GM18951 (cell line): ENCODE data around the gene CEP164.
"Not testable (repeated sequence)": the region's sequence is repeated elsewhere in the genome, so short reads cannot be mapped to it uniquely, and the experiment has no call there.

Experiments
- POLR2A ChIP-seq: IDR thresholded peaks from 4 replicates; pipeline ENCODE4 v1.6.1; 2011; ENCODE audit warnings: mild to moderate bottlenecking; ENCODE audit not compliant: insufficient read length, insufficient read depth; ENCODE audit errors: extremely low read depth
- in situ Hi-C: fragments of 300-500 bp; cut with MboI; formaldehyde crosslinking; loops from one replicate; pipeline ENCODE4 v1.12.0; 2022; ENCODE audit warnings: low sequenced_read_pairs, mixed read lengths, inconsistent platforms; ENCODE audit not compliant: unreplicated experiment

The CEP164 gene

DNA sequence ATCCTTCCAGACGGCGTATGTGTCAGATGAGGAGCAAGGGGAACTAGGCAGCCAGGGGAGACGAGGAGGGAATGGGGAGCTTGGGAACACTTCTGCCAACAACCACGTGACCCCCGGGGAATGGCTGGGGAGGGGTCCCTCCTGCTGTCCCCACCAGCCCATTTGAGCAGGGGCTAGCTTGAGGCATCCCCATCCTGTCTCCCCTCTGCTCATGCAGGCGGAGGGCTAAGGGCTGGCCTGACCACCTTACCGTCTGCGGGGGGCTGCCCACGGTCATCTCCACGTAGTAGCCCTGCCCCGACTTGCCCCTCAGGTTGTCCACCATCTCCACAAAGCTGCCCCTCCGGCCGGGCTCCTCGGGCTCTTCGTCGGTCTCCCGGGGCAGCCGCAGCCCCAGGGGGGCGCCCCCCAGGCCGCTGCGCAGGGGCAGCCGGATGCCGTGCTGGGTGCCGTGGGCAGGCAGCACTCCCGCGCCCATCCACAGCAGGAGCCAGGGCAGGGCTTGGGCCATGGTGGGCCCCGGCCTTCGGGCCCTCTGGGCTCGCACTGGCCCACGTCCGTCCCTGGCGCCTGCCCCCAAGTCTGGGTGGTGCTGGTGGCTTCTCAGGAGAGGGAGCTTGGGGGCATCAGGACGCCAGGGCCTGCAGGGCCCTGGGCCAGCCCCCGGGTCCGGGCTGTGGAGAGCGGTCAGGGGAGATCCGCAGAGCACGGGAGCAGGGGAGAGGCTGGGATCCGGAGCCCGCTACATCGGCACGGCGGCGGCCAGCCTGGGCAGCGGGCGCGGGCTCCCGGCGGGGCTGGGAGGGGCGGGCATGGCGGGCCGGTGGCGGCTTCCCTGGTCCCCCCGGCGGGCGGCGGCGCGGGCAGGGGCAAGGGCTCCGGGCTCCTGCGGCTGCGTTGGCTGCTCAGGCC is 12.1 kb upstream of the CEP164 start:
- TF ChIP-seq POLR2A = no peak
- in situ Hi-C loops = no loop called here

DNA sequence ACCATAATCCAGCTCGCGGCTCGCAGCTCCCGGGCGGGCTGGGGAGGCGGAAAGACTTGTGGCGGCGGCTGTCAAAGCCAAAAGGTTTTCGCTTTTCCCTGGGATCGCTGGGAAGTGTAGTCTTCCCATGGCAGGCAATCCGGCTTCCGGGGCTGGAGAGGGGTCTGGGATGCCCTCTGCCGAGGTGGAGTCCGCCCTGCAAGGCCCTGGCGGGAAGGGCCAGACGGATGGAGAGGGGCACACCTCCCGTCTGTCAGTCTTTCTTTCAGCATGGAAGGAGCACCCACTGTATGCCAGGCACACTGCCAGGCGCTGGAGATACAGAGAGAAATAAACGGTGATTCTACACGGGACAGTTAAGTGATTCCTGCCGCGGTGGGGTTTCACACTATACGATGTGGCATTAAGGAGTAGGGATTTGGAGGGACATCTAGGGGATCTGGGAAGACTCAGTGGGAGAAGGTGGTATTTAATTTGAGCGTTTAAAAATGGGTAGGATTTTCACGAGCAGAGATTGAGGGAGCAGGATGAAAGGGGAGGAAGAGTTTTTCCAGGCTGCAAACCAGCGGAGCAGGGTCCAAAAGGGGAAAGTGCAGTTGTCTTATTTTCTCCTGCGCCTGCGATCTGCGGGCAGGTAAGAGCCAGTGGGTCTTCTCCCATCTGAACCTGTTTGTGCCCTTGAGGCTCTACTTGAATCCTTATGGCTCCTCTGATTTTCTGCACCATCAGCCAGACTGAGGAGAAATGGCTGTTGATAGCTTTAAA is 11.3 kb upstream of the CEP164 start, which contains the start of gene BACE1:
TSS of gene BACE1 (minus strand) at position 60 of the 765 bp plus-strand sequence. CDS start 461 bp downstream, outside the sequence.
- in situ Hi-C loops = no loop called here
- TF ChIP-seq POLR2A = no peak

DNA sequence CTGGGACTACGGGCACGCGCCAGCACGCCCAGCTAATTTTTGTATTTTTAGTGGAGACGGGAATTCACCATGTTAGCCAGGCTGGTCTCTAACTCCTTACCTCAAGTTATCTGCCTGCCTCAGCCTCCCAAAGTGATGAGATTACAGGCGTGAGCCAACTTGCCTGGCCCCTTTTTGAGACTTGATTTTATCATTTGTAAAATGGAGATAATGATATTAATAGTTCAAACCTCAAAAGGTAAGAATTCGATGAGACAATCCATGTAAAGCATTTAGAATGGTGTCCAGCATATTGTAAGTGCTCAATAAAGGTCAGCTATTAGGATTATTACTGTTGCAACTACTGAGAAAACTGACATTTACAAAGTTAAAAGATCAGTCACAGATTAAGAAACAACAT is 8.9 kb upstream of the CEP164 start:
- in situ Hi-C loops = no loop called here

DNA sequence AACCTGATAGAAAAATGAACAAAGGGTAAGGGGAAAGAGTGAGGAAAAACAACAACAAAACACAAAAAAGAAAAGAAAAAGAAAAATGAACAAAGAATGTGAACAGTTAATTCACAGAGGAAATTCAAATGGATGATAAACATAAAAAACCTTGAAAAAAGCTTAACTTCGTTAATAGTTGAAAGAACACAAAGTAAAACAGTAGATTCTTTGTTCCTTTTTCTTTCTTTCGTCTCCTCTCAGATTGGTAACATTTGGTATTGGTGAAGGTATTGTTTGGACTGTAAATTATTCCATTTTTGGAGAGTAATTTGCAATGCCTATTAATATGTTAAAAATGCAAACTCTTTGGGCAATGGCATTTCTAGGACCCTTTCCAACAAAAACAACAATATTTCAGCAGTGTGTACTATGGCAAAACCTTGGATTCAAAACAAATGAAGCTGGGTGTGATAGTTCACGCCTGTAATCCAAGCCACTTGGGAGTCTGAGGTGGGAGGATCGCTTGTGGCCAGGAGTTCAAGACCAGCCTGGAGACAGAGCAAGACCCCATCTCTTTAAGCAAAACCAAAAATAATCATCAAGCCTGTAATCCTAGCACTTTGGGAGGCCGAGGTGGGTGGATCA is 8.3 kb upstream of the CEP164 start:
- in situ Hi-C loops = no loop called here

More for the DNA sequence above, 8.9 kb upstream of the CEP164 start:
- TF ChIP-seq POLR2A = no peak

DNA sequence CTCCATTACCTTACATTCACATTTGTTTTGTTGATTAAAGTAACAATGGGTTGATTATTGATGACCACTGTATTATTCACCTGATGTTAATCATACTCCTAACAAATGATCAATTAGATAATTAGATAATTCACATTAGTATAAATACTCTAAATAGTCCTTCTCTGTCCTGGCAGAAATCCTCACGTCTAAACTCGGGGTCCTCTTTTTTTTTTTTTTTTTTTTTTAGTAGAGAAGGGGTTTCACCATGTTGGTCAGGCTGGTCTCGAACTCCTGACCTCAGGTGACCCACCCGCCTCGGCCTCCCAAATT is 443 bp upstream of the CEP164 start:
- in situ Hi-C loops = not testable (repeated sequence)

More for the DNA sequence above, 8.3 kb upstream of the CEP164 start:
- no peak for TF ChIP-seq POLR2A

DNA sequence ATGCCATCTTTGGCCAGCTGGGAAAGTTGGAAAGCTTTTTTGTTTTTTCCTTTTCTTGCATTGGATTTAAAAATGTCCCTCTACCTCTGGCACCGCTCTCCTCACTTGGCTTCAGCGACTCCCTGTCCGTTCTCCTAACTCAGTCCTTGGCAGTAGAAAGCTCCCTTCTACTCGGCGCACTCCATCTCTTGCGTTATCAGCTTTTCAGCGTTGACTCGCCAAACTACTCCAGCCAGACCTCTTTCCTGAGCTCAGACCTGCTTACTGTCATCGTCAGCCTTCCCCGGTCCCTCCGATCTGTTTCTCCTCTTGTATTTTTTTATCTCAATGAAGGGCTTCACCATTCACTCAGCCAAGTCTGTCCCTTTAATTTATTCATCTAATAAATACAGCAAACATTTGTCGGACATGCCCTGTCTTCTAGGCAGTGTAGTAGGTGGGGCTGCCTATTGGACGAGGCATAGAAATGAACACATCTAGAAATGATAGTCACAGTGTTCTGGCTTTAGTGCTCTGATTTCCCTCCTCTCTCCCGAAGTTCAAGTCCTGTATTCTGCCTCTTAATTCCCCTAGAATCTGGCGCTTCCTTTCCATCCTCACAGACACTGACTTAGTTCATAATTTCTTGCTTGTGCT is 839 bp downstream of the CEP164 start:
- in situ Hi-C loops = no loop called here
- no peak for TF ChIP-seq POLR2A

DNA sequence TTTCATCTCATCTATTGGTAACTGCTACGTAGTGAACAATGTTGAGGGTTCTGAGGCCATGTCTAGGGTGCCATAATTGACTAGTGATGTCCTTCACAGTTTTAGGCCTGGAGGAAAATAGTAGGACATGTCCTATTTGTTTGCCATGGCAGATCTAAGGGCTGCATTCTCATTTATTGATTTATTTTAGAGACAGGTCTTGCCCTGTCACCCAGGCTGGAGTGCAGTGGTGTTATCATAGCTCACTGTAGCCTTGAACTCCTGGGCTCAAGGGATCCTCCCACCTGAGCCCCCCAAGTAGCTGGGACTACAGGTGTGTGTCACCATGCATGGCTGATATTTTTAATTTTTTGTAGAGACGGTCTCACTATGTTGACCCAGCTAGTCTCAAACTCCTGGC is 5.2 kb downstream of the CEP164 start:
- in situ Hi-C loops = no loop called here
- no peak for TF ChIP-seq POLR2A

DNA sequence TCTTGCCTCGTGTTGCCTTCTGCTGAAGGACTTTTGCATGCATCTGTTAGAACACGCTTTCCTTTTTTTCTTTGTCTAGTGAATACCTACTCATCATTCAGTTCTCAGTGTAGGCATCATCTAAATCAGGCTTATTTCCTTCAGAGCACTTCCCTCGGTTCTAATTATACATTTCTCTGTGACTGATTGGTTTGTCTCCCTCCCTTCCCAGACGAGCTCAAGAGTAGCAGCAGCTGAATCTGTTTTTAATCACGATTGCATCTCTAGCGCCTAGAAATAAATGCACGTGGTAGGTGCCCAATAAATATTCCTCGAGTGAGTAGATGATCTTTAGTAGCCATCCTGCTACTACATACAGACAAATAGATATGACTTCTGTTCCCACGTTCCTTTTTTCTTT is 6.3 kb downstream of the CEP164 start:
- in situ Hi-C loops = no loop called here
- TF ChIP-seq POLR2A = no peak

DNA sequence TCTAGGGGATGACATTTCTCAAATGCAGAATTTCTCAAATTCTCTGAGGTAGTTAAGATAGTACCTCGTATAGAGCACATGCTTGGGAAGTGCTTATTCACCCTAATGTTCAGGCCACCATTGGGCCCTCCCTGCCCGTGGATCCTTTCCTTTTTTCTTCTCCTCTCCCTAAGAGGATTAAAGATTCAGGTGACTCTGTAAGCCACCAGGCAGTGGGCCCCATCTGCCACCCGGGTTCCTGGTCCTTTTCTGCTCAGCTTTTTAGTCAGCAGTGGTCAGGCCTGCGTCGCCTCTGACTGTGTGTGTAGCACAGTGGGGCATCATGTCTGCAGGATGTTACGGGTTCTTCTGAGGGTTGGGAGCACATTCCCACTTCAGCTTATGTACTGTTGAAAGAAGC is 7.2 kb downstream of the CEP164 start:
- no peak for TF ChIP-seq POLR2A
- in situ Hi-C loops = no loop called here

DNA sequence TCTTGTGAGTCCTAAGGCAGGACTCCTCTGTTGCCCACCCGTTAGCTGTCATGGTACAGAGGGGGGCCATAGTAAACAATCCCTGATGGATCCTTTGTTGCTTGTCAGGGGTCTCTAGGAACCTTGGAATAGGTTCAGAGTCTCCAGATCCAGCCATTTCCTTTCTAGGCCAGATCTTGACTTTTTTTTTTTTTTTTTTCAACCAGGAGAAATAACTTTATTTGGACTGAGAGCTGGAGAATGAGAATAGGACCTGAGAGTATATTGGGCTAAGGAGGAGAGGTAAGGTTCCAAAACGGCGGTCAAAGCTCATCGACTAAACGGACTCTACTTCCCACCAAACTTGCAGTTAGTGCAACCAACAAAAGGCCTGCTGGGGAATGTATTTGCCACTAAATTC is 7.7 kb downstream of the CEP164 start:
- in situ Hi-C loops = no loop called here
- TF ChIP-seq POLR2A = no peak

DNA sequence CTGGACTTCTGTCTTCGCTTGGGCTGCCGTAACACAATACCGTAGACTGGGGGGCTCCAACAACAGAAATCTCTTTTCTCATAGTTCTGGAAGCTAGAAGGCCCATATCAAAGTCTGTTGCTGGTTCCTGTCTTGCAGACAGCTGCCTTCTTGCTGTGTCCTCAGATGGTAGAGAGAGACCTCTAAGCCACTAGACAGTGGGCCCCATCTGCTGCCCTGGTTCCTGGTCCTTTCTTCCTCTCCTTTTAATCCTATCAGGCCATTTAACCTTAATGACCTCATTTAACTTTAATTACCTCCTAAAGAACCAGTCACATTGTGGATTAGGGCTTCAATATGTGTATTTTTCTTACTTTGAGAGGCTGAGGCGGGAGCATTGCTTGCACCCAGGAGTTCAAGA is 9.4 kb downstream of the CEP164 start:
- in situ Hi-C loops = no loop called here
- no peak for TF ChIP-seq POLR2A

DNA sequence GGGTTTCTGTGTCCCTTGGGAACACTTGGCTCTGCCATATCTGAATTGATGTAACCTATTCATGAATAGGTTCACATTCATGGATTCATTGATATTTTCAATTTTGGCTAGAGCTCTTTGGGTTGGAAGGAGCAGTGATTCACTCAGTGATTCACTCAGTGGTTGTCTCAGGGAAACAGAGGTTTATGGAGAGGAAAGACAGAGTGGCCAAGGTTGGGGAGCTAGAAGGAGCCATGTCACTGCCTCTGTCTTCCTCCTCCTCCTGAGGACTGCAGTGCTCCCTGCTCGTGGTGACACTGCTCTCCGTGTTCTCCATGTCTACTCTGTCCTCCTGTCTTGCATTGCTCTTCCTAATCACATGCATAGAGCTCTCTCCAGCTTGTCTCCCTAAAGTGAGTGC is 17.4 kb downstream of the CEP164 start:
- in situ Hi-C loops = no loop called here
- TF ChIP-seq POLR2A = no peak

DNA sequence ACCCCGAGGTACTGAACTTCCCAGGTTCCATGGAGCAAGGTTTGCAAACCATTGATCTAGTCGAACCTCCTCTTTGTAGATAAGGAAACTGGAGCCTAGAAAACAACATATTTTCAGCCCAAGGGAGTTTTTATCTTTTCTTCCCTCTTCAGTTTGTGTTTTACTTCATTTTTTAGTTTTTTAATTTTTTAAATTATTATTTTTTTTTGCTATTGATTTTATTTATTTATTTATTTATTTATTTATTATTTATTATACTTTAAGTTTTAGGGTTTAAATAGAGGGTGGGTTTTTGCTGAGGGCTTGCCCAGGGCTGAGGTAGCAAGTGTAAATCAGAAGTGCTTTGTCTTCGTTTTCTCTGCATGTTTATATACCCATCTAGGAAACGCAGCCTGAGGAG is 26.9 kb downstream of the CEP164 start:
- in situ Hi-C loops = no loop called here

DNA sequence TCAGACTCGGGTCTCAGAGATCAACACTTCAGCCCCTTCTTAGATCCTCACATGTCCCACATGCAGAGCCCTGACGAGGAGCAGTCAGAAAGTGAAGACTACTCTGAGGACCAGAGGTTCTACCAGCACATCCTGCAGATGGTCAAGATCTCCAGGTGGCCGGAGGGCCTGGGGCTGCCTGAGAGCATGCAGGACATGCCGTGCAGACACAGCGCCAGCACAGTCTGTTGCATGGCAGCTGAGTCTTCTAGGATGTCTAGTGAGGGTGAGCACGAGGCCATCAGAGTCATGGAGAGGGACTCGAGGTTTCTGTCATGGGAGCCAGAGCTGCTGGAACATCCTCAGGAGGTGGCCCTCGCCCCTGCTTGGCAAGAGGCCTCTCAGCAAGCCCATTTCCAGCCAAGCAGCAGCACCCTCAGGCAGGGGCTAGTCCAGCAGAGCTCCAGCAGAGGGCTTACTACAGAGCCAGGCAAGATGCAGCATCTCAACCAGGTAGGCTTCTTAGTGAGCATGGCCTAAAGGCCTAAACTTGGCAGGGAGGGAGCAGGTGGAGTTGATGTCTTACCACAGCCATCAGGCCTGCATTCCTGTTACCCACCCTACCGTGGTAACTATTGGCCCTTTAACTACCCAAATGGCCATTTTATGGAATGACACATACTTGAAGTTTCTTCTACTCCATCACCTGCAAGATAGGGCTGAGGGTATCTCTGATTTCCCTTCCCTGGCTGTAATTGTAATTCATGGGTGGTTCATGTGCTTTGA is 28.7 kb downstream of the CEP164 start:
- in situ Hi-C loops = no loop called here

More for the DNA sequence above, 26.9 kb downstream of the CEP164 start:
- TF ChIP-seq POLR2A = no peak

More for the DNA sequence above, 28.7 kb downstream of the CEP164 start:
- no peak for TF ChIP-seq POLR2A
